G401 (cell line): Measurements from ENCODE around the gene MFSD11. TPM values are rescaled to one million over a fixed set of nuclear protein-coding genes. Genes with fewer than 3 reads are reported as not detected.
A peak's percentile ranks its signal among the peaks of the same experiment; 100 is the strongest.

Experiments
- DNase-seq: peaks from one replicate; pipeline ENCODE4 v3.0.0-alpha.2; 2015; ENCODE audit warnings: low spot score
- in situ Hi-C: cut with HindIII; loops from 2 replicates; pipeline ENCODE4 v1.10.0; 2016; ENCODE audit warnings: low sequenced_read_pairs, mixed read lengths
- total RNA-seq: library from RNA; depleted of rRNA; stranded (reverse); fragments of >200 nt; shearing (Covaris generic); gene quantifications from 2 replicates; pipeline ENCODE4 v1.2.3, GENCODE V29; 2014; rRNA removed

MFSD11 gene
- total RNA-seq, 1 experiment from 2014 or later, result 45.7 TPM

DNA sequence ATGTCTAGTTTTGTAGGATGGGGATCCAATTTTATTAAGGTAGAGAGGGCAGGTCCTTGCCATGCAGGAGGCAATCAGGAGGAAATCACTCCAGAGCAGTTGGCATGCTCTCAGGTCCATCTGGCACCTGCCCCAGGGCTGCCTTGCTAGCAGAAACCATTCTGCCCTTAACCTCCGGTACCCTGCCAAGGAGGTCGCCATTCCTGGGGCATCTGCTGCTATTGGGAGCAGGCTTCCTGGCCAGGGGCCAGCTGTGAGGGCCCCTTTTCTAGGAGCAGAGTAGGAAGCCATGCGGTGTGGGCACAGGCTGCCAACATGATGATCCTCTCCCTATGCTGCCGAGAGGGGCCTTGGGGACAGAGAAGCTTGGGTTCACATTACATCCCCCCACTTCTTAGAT, 82.6 kb downstream of the MFSD11 start:
- DNase-seq, result peak; percentile 81
- in situ Hi-C loops, result no loop called here

DNA sequence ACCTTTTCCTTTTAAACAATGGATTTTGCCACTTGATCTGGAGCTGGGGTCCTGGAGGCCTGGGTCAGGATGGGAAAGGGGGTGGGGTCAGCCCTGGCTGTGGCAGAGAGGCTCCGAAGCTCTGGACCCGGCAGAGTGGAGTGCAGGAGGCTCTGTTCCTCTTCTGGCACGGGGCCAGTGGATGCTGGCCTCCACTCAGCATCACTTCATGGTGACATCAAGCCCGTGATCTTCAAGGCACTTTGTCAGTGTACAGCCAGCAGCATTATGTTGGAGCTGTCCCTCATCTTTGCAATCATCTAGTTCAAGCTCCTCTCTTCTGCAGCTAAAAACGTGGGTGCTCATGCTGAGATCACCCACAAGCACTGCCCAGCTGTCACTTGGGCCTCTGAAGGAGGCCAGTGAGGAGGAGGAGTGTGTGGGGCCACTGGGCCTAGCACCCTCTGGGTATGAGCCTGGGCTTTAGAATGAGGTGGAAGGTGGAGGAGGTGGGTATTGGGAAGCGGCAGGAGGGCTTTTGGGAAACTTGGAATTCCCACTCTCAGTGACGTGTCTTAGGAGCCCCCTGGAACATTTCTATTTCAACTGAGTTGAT, 84.4 kb downstream of the MFSD11 start:
- in situ Hi-C loops, result no loop called here
- DNase-seq, result peak; percentile 27

DNA sequence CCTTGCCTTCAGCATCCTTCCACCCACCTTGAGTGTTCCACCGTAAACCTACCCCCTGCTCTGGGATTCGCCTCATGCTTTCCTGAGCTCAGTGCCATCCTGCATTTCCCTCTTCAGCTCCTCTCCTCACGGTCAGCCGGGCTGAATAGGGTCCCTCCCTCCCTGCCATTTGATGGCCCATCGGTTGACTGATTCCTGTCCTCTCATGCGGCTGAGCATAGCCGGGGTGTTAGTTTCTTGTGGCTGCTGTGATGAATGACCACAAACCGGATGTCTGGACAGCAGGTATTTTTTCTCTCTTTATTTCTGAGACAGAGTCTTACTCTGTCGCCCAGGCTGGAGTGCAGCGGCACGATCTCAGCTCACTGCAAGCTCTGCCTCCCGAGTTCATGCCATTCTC, 86.2 kb downstream of the MFSD11 start:
- in situ Hi-C loops, result no loop called here
- DNase-seq, result no peak

DNA sequence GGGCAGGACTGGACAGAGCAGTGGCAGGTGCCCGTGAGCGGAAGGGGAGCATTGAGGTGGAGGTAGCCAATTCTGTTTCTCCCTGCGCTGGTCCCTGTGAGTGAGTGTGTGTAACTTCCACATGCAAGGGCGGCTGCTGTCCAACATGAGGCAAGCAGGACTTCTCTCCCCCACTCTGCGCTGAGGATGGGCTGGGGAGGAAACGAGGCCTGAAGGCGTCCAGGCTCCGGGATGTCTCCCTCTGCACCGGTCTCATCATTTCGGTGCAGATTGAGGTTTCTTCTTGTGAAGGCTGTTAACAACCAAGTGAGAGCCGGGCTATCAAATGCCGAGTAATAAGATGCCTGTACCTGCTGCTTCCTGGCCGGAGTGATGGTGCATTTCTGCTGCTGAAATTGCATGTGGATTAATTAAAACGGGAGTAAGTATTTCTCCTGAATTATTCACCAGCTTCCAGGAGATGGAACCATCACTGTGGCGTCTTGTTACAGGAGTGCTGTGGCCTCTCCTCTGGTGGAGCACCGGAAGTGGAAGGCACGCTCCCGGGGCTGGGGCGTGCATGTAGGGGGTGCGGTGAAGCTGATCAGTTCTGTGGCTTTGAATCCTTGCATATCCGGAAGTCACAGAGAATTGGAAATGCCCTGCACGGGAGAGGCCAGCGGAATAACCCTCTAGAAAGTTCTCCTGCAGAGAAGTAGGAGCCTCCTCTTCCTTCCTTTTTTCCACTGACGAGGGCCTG, 88.6 kb downstream of the MFSD11 start:
- no peak for DNase-seq
- in situ Hi-C loops, result no loop called here

DNA sequence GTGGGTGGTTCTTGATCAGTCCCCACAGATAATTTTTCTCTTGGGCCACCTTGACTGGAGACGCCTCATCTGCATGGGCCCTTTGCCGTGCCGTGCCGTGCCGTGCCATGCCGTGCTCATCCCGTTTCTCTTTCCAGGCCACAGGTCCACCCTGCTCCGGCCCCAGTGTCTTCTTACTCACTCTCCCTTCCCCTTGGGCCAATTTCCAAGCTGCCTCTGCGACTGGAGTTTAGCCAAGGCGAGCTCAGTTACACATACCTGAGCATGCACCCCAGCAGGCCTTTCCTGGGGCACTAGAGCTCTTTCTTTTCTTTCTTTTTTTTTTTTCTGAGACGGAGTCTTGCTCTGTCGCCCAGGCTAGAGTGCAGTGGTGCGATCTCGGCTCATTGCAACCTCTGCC, 89.8 kb downstream of the MFSD11 start:
- DNase-seq, result peak; percentile 28
- in situ Hi-C loops, result no loop called here

Other genes starting within 250 kb of the MFSD11 start
- 4.1 and 13.1 TPM in 2 replicates for gene RHBDF2, start 236.7 kb upstream of the MFSD11 start, total RNA-seq
- gene CYGB, start 200.4 kb upstream of the MFSD11 start, total RNA-seq, result 3.1 and 3.3 TPM in 2 replicates
- 9.4 and 12.2 TPM in 2 replicates for gene PRCD, start 198.1 kb upstream of the MFSD11 start, total RNA-seq
- 14.3 and 30.6 TPM in 2 replicates for gene ST6GALNAC2, start 152.3 kb upstream of the MFSD11 start, total RNA-seq
- not detected in 2 replicates for gene ST6GALNAC1, start 94.4 kb upstream of the MFSD11 start, total RNA-seq
- 93.4 and 96.7 TPM in 2 replicates for gene MXRA7, start 27.2 kb upstream of the MFSD11 start, total RNA-seq
- 14.6 and 31.9 TPM in 2 replicates for gene JMJD6, start 11.5 kb upstream of the MFSD11 start, total RNA-seq
- 25.9 and 34.6 TPM in 2 replicates for gene METTL23, start 11.3 kb upstream of the MFSD11 start, total RNA-seq
- 369 and 387 TPM in 2 replicates for gene SRSF2, start 788 bp upstream of the MFSD11 start, total RNA-seq
- 0.80 and 3.7 TPM in 2 replicates for gene MGAT5B, start 130.3 kb downstream of the MFSD11 start, total RNA-seq